ENCODE results near the gene PALM.
A peak's percentile ranks its signal among the peaks of the same experiment; 100 is the strongest.

- peak; percentile 9; the same call in 1 of the 2 replicates for TF ChIP-seq RAD21 (IDR thresholded peaks at IDR 0.05; ENCODE audit: low read depth)
- TF ChIP-seq NFIC (IDR thresholded peaks at IDR 0.05) = peak; percentile 88
- no peak; the same call in 1 of the 2 replicates for TF ChIP-seq CEBPB (IDR thresholded peaks at IDR 0.05)
- peak; percentile 90; the same call in 1 of the 2 replicates for TF ChIP-seq EP300 (IDR thresholded peaks at IDR 0.05; ENCODE audit: borderline replicate concordance)
Measured at GRCh38 chr19:739998-740715, 31.4 kb downstream of the PALM start.
